A549 (cell line): Measurements from ENCODE around the gene UBL7. TPM values are rescaled to one million over a fixed set of nuclear protein-coding genes. Genes with fewer than 3 reads are reported as not detected.

ENCODE experiments used
- ATAC-seq, 2 experiments: fragments of 200-7000 bp in 1 of 2; fragments of >200 bp in 1 of 2; cut with Nextera tagmentation in 1 of 2; cut with Tn5 transposase in 1 of 2; 3 replicates each; pipeline versions ENCODE4 v1.8.0 to v1.9.1; 2018 to 2020; ENCODE audit warnings: mild to moderate bottlenecking in 1 of 2, moderate library complexity in 1 of 2
- CTCF ChIA-PET: fragments of 300-600 bp; sonication (Branson Sonifier 250); formaldehyde crosslinking; extraction: SDS; loops from one replicate; lab custom pipeline; 2021; ENCODE audit warnings: antibody characterized with exemption, inconsistent platforms; lab: Yijun Ruan, JAX
- POLR2A ChIA-PET: fragments of 350-600 bp; formaldehyde crosslinking; extraction: SDS; loops from one replicate; lab custom pipeline; 2021; ENCODE audit warnings: antibody characterized with exemption, inconsistent platforms; lab: Yijun Ruan, JAX
- DNase-seq, 2 experiments: peaks; one replicate each; pipeline versions ENCODE4 v3.0.0 to v3.0.0-alpha.2; 2011 to 2016; ENCODE audit warnings: low read depth in 1 of 2, low spot score in 1 of 2
- FAIRE-seq: peaks from 2 replicates; lab custom pipeline; 2011; peaks lifted over from hg19 to GRCh38; lab: Jason Lieb, UNC
- H3K27ac ChIP-seq, 2 experiments: fragments of >200 bp; sonication (Bioruptor Twin); formaldehyde crosslinking; 3 replicates each; pipeline ENCODE4 v1.5.1; 2016 to 2017
- H3K4me1 ChIP-seq: fragments of >200 bp; sonication (Bioruptor Twin); formaldehyde crosslinking; 3 replicates; pipeline ENCODE4 v1.6.1; 2016
- H3K4me2 ChIP-seq: fragments of >200 bp; sonication (Bioruptor Twin); formaldehyde crosslinking; 3 replicates; pipeline ENCODE4 v1.6.1; 2016
- H3K4me3 ChIP-seq: fragments of >200 bp; sonication (Bioruptor Twin); formaldehyde crosslinking; 3 replicates; pipeline ENCODE4 v1.5.1; 2016
- H3K9me3 ChIP-seq: fragments of >200 bp; sonication (Bioruptor Twin); formaldehyde crosslinking; 3 replicates; pipeline ENCODE4 v1.6.1; 2016
- BHLHE40 ChIP-seq: IDR thresholded peaks from 2 replicates; pipeline ENCODE4 v1.6.1; 2012; ENCODE audit warnings: low read depth, low read length, inconsistent platforms
- EP300 ChIP-seq, 2 experiments: fragments of >200 bp; sonication (Bioruptor Twin); formaldehyde crosslinking; IDR thresholded peaks; 2 replicates in 1 of 2; 3 replicates in 1 of 2; pipeline ENCODE4 v1.6.1; 2016 to 2017
- GATA3 ChIP-seq: IDR thresholded peaks from 2 replicates; pipeline ENCODE4 v1.6.1; 2012; ENCODE audit warnings: borderline replicate concordance
- HMGXB4 ChIP-seq: fragments of 250-450 bp; sonication (Bioruptor Pico); IDR thresholded peaks from 2 replicates; pipeline ENCODE4 v1.5.0; 2021; ENCODE audit warnings: mild to moderate bottlenecking, moderate library complexity, borderline replicate concordance
- HOXA7 ChIP-seq: fragments of 250-450 bp; sonication (Bioruptor Pico); IDR thresholded peaks from 2 replicates; pipeline ENCODE4 v1.5.0; 2020; ENCODE audit warnings: mild to moderate bottlenecking, moderate library complexity
- HOXB5 ChIP-seq: fragments of 250-450 bp; sonication (Bioruptor Pico); IDR thresholded peaks from 2 replicates; pipeline ENCODE4 v1.5.0; 2020; ENCODE audit warnings: mild to moderate bottlenecking, moderate library complexity
- JUN ChIP-seq, 2 experiments: fragments of >200 bp; sonication (Bioruptor Twin); formaldehyde crosslinking; IDR thresholded peaks; 2 replicates in 1 of 2; 3 replicates in 1 of 2; pipeline ENCODE4 v1.6.1; 2016 to 2017
- MAX ChIP-seq: IDR thresholded peaks from 2 replicates; pipeline ENCODE4 v1.6.1; 2012
- NFE2L2 ChIP-seq: fragments of 150-350 bp; conservative IDR thresholded peaks from 2 replicates; pipeline ENCODE4 v1.6.1; 2014; ENCODE audit warnings: low read length
- PBX3 ChIP-seq: IDR thresholded peaks from 2 replicates; pipeline ENCODE4 v1.6.1; 2012
- RCOR1 ChIP-seq: fragments of 150-350 bp; IDR thresholded peaks from 2 replicates; pipeline ENCODE4 v1.6.1; 2014; ENCODE audit warnings: antibody characterized with exemption, low read length, low read depth
- REST ChIP-seq: fragments of 200-600 bp; sonication (generic); IDR thresholded peaks from 2 replicates; pipeline ENCODE4 v1.6.1; 2016; ENCODE audit warnings: antibody characterized with exemption, mild to moderate bottlenecking, moderate library complexity
- RNF2 ChIP-seq: fragments of 200-600 bp; sonication (generic); IDR thresholded peaks from 2 replicates; pipeline ENCODE4 v1.6.1; 2016; ENCODE audit warnings: low read depth, mild to moderate bottlenecking, antibody characterized with exemption, moderate library complexity, borderline replicate concordance
- SMC3 ChIP-seq: fragments of >200 bp; sonication (Bioruptor Twin); formaldehyde crosslinking; IDR thresholded peaks from 3 replicates; pipeline ENCODE4 v1.6.1; 2018; ENCODE audit warnings: inconsistent platforms
- TFCP2L1 ChIP-seq: fragments of 250-450 bp; sonication (Bioruptor Pico); IDR thresholded peaks from 2 replicates; pipeline ENCODE4 v1.5.0; 2021; ENCODE audit warnings: mild to moderate bottlenecking
- ZC3H11A ChIP-seq: fragments of 450-650 bp; IDR thresholded peaks from 2 replicates; pipeline ENCODE4 v1.6.1; 2014; ENCODE audit warnings: antibody characterized with exemption, mild to moderate bottlenecking
- ZFP36 ChIP-seq: fragments of 450-650 bp; IDR thresholded peaks from 2 replicates; pipeline ENCODE4 v1.6.1; 2014; ENCODE audit warnings: borderline replicate concordance; ENCODE audit not compliant: partially characterized antibody
- WGBS: methylation state at CpG from one replicate; pipeline ENCODE4 v1.1.6; 2017; ENCODE audit errors: missing lambda C conversion rate; 5-methylcytosine and 5-hydroxymethylcytosine counted together
- polyA plus RNA-seq, 4 experiments: library from polyadenylated mRNA; depleted of rRNA in 3 of 4; stranded (reverse); fragments of >200 nt; fragmentation: RNase III in 1 of 4; extraction: RNeasy Plus Mini Kit Qiagen cat#74134 plus additional on column Dnase treatment in 1 of 4; gene quantifications; 2 replicates in 3 of 4; 3 replicates in 1 of 4; pipeline ENCODE4 v1.2.3, GENCODE V29; 2011 to 2017
- TF ChIP-seq, protein P1 (sequence below): fragments of >200 bp; sonication (Bioruptor Twin); formaldehyde crosslinking; IDR thresholded peaks from 3 replicates; pipeline ENCODE4 v1.6.1; 2016

UBL7 gene
- polyA plus RNA-seq, 2 of the 4 experiments (the other 2 are of a cell fraction): 32.6 to 48.5 TPM

GRCh38 chr15:74464897-74465296 is 3.9 kb upstream of the UBL7 start (continued):
- TF ChIP-seq HMGXB4 (CRISPR knock-in tag): no peak
- no peak for TF ChIP-seq RCOR1
- TF ChIP-seq HOXA7 (CRISPR knock-in tag): no peak
- no peak for TF ChIP-seq EP300 (IDR thresholded peaks at IDR 0.05)

GRCh38 chr15:74464216-74464615 is 3.3 kb upstream of the UBL7 start:
- Histone ChIP-seq H3K4me3 (no peak overlapping the region), H3K9me3 (no peaks in the 10 kb centered on the region), H3K27ac (no peak overlapping the region), H3K4me2 (no peak overlapping the region), H3K4me1 (0 out of 3 replicates have a peak, but pooled peaks cover 6% of the 10 kb centered on the region)
- DNase-seq (no peak), FAIRE-seq (no peak), ATAC-seq (no peak)
- POLR2A ChIA-PET: no interaction called here
- WGBS: 69% methylated on average over 2 of the region's 2 CpGs
- no peak for TF ChIP-seq ZFP36
- no peak for TF ChIP-seq GATA3
- no peak for TF ChIP-seq NFE2L2
- no peak for TF ChIP-seq JUN (IDR thresholded peaks at IDR 0.05)
- no peak for TF ChIP-seq BHLHE40
- no peak for TF ChIP-seq HOXA7 (CRISPR knock-in tag)
- TF ChIP-seq TFCP2L1 (CRISPR knock-in tag): no peak
- no peak for TF ChIP-seq HOXB5
- no peak for TF ChIP-seq ZC3H11A
- TF ChIP-seq REST: no peak
- TF ChIP-seq, protein P1, sequence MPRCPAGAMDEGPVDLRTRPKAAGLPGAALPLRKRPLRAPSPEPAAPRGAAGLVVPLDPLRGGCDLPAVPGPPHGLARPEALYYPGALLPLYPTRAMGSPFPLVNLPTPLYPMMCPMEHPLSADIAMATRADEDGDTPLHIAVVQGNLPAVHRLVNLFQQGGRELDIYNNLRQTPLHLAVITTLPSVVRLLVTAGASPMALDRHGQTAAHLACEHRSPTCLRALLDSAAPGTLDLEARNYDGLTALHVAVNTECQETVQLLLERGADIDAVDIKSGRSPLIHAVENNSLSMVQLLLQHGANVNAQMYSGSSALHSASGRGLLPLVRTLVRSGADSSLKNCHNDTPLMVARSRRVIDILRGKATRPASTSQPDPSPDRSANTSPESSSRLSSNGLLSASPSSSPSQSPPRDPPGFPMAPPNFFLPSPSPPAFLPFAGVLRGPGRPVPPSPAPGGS: no peak
- TF ChIP-seq PBX3: no peak
- TF ChIP-seq MAX: no peak
- no peak for TF ChIP-seq RNF2
- no peak for TF ChIP-seq HMGXB4 (CRISPR knock-in tag)
- TF ChIP-seq SMC3: no peak
- CTCF ChIA-PET: no interaction called here
